Measurements from ENCODE around the gene DMPK.
A peak's percentile ranks its signal among the peaks of the same experiment; 100 is the strongest.

DMPK gene

DNA sequence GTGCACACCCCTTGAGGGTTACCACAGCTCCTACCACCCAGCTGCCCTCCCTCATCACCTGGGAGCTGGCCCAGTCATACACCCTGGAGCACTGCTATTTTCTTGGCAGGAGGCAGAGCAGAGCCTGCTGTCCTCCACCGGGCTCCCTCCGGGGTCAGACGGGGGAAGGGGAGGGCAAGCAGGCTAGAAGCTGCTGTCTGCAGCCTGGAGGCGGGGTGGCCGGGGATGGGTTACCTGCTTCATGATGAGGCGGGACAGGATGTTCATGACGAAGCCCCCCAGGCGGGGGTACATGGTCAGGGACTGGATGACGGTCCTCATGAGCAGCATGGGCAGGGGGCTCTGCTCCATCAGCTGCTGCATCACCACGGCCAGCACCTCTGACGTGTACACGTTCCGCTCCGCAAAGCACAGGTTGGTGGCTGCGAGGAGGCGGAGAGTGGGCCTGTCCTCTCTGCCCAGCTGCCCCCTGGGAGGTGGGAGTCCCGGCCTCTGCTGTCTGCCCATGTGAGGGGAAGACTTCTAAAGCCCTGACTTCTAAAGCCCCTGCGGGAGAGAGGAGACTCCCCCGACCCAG, 35.5 kb upstream of the DMPK start:
- no peaks in the 10 kb centered on the region for H3K9me3 ChIP-seq (ENCODE audit: low read depth, low read length)
- no peak overlapping the region for H3K4me3 ChIP-seq
- no peak overlapping the region for H3K9ac ChIP-seq (ENCODE audit: insufficient read length)
- TF ChIP-seq POLR2AphosphoS5 (IDR thresholded peaks at IDR 0.05; ENCODE audit: borderline replicate concordance, low read depth, low read length) = no peak; the same call in 1 of the 2 replicates
- no peak for TF ChIP-seq EZH2 (IDR thresholded peaks at IDR 0.05)
- no peak for TF ChIP-seq FOXP2 (optimal IDR thresholded peaks at IDR 0.05; ENCODE audit: control extremely low read depth, extremely low read length, insufficient read depth)
- no peak overlapping the region for H3K27ac ChIP-seq
- H3K36me3 ChIP-seq (ENCODE audit: insufficient read depth, low read length) = no peaks in the 10 kb centered on the region; the same call in 1 of the 2 replicates
- no peak for DNase-seq (ENCODE audit: low read depth, low spot score)

GRCh38 chr19:45817010-45817724, 34.9 kb upstream of the DMPK start:
- H3K9ac ChIP-seq (ENCODE audit: insufficient read length) = no peak overlapping the region
- no peak overlapping the region for H3K4me3 ChIP-seq
- peak; percentile 68 for DNase-seq (ENCODE audit: low read depth, low spot score)
- H3K9me3 ChIP-seq (ENCODE audit: low read depth, low read length) = no peaks in the 10 kb centered on the region
- no peaks in the 10 kb centered on the region; the same call in 1 of the 2 replicates for H3K36me3 ChIP-seq (ENCODE audit: insufficient read depth, low read length)
- H3K27ac ChIP-seq = no peak overlapping the region
- TF ChIP-seq POLR2AphosphoS5 (IDR thresholded peaks at IDR 0.05; ENCODE audit: borderline replicate concordance, low read depth, low read length) (peak; percentile 36; the same call in 1 of the 2 replicates), EZH2 (IDR thresholded peaks at IDR 0.05) (no peak)

GRCh38 chr19:45816236-45817009, 34.1 kb upstream of the DMPK start:
- Histone ChIP-seq H3K4me3 (no peak overlapping the region), H3K9ac (ENCODE audit: insufficient read length) (no peak overlapping the region), H3K36me3 (ENCODE audit: insufficient read depth, low read length) (no peaks in the 10 kb centered on the region; the same call in 1 of the 2 replicates), H3K9me3 (ENCODE audit: low read depth, low read length) (no peaks in the 10 kb centered on the region), H3K27ac (no peak overlapping the region)
- TF ChIP-seq EZH2 (IDR thresholded peaks at IDR 0.05) (no peak), FOXP2 (optimal IDR thresholded peaks at IDR 0.05; ENCODE audit: control extremely low read depth, extremely low read length, insufficient read depth) (no peak), POLR2AphosphoS5 (IDR thresholded peaks at IDR 0.05; ENCODE audit: borderline replicate concordance, low read depth, low read length) (no peak; the same call in 1 of the 2 replicates)
- no peak for DNase-seq (ENCODE audit: low read depth, low spot score)

GRCh38 chr19:45815481-45816216, 33.4 kb upstream of the DMPK start:
- H3K9ac ChIP-seq (ENCODE audit: insufficient read length) = no peak overlapping the region
- H3K9me3 ChIP-seq (ENCODE audit: low read depth, low read length) = no peaks in the 10 kb centered on the region
- no peak overlapping the region for H3K27ac ChIP-seq
- no peaks in the 10 kb centered on the region for H3K36me3 ChIP-seq (ENCODE audit: insufficient read depth, low read length)
- TF ChIP-seq FOXP2 (optimal IDR thresholded peaks at IDR 0.05; ENCODE audit: control extremely low read depth, extremely low read length, insufficient read depth) = no peak
- TF ChIP-seq EZH2 (IDR thresholded peaks at IDR 0.05) = no peak
- no peak; the same call in 1 of the 2 replicates for TF ChIP-seq POLR2AphosphoS5 (IDR thresholded peaks at IDR 0.05; ENCODE audit: borderline replicate concordance, low read depth, low read length)
- H3K4me3 ChIP-seq = no peak overlapping the region
- no peak for DNase-seq (ENCODE audit: low read depth, low spot score)

DNA sequence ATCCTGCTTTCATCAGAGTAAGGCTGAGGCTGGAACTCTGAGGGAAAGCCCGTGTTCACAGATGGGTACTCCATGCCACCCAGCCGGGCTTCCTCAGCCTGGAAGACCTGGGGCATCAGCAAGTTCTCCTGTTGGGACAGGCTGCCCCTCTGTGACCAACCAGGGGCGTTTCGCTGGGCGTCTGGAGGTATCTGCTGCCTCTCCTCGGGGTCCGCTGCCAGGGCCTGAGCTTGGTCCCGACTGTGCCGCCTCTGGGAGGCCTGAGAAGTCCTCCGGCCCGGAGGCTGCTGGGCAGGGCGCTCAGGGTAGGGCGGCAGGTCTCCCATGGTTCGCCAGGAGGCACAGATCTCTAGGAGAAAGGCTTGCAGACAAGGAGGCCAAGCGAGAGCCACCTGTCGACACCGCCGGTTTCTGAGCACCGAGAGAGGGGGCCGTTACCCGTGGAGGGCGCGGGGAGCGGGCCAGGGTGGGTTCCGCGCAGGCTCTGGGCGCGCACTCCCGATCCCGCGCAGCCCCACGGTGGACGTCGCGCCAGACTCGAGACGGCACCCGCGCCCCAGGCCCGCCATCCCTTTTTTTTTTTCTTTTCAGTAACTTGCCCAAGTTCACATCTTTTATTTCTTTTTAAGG, 32.7 kb upstream of the DMPK start, which contains the start of gene RSPH6A:
RSPH6A (minus strand) TSS at position 458 of the 630 bp plus-strand sequence; CDS start at position 326, 132 bp downstream.
- no peaks in the 10 kb centered on the region for H3K36me3 ChIP-seq (ENCODE audit: insufficient read depth, low read length)
- H3K9ac ChIP-seq (ENCODE audit: insufficient read length) = no peak within 1 kb of the TSS
- no peak within 1 kb of the TSS for H3K4me3 ChIP-seq
- TF ChIP-seq POLR2AphosphoS5 (IDR thresholded peaks at IDR 0.05; ENCODE audit: borderline replicate concordance, low read depth, low read length) (no peak), EZH2 (IDR thresholded peaks at IDR 0.05) (no peak), FOXP2 (optimal IDR thresholded peaks at IDR 0.05; ENCODE audit: control extremely low read depth, extremely low read length, insufficient read depth) (no peak)
- H3K27ac ChIP-seq = no peak within 1 kb of the TSS
- DNase-seq (ENCODE audit: low read depth, low spot score) = no peak
- no peaks in the 10 kb centered on the region for H3K9me3 ChIP-seq (ENCODE audit: low read depth, low read length)

DNA sequence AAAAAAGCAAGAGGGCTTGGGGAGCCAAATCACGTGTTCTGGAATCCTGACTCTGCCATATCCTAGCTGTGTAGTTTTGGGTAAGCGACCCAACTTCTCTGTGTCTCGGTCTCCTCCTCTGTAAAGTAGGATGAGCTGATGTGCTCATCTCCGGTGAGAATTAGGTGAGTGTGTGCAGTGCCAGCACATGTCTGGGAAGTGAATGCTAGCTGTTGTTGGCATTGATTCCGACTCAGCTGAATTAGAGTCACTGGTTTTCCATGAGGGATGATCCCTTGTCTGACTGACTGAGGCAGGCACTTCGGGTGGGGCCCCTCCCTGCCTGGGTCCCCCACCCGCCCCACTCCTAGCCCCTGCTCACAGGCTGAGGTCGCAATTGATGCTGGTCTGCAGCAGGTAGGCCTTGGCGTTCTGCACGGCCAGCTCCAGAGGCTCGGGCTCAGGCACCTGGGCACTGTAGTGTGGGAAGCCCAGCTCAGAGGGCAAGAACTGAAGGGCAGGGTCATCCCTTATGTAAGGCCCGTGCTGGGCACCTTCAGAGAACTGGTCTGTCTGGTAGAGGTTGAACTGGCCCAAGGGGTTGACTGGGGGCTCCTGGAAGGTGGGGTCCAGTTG, 32.0 kb upstream of the DMPK start:
- Histone ChIP-seq H3K9me3 (ENCODE audit: low read depth, low read length) (no peaks in the 10 kb centered on the region), H3K4me3 (no peak overlapping the region), H3K27ac (no peak overlapping the region), H3K36me3 (ENCODE audit: insufficient read depth, low read length) (no peaks in the 10 kb centered on the region), H3K9ac (ENCODE audit: insufficient read length) (no peak overlapping the region)
- no peak for DNase-seq (ENCODE audit: low read depth, low spot score)
- TF ChIP-seq EZH2 (IDR thresholded peaks at IDR 0.05) (no peak), FOXP2 (optimal IDR thresholded peaks at IDR 0.05; ENCODE audit: control extremely low read depth, extremely low read length, insufficient read depth) (no peak), POLR2AphosphoS5 (IDR thresholded peaks at IDR 0.05; ENCODE audit: borderline replicate concordance, low read depth, low read length) (no peak)

- TF ChIP-seq FOXP2 (optimal IDR thresholded peaks at IDR 0.05; ENCODE audit: control extremely low read depth, extremely low read length, insufficient read depth) (no peak), EZH2 (IDR thresholded peaks at IDR 0.05) (no peak), POLR2AphosphoS5 (IDR thresholded peaks at IDR 0.05; ENCODE audit: borderline replicate concordance, low read depth, low read length) (no peak)
- Histone ChIP-seq H3K9ac (ENCODE audit: insufficient read length) (no peak overlapping the region), H3K27ac (no peak overlapping the region), H3K9me3 (ENCODE audit: low read depth, low read length) (no peaks in the 10 kb centered on the region), H3K36me3 (ENCODE audit: insufficient read depth, low read length) (no peaks in the 10 kb centered on the region), H3K4me3 (no peak overlapping the region)
- no peak for DNase-seq (ENCODE audit: low read depth, low spot score)
These were observed 30.0 kb upstream of the DMPK start for GRCh38 chr19:45812297-45812696.

All from SK-N-MC (cell line).